HG03565 (cell line): ENCODE data around the gene CD47.

ENCODE experiments used
- ATAC-seq: cut with Tn5 transposase; IDR thresholded peaks from one replicate; pipeline ENCODE4 v1.9.1; 2021; ENCODE audit warnings: mild to moderate bottlenecking, moderate library complexity; ENCODE audit not compliant: unreplicated experiment

CD47 gene

DNA sequence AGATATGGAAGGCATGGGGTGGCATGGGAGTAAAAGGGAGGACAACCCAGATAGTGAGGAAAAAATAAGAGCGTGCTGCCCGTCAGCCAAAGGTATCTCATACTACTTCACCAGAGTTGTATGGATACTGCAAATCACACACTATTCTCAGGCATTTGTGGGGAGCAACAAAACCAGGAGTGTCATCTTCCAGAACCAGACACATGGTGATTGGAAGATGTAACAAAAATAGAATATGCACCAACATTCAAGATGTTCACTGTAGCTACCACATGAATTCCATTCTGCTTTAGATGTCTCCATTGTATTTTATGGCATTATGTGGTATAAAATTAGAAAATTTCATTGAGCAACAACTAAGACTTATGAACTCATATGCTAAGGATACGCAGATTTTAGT is 34.9 kb downstream of the CD47 start:
- no peak for ATAC-seq

DNA sequence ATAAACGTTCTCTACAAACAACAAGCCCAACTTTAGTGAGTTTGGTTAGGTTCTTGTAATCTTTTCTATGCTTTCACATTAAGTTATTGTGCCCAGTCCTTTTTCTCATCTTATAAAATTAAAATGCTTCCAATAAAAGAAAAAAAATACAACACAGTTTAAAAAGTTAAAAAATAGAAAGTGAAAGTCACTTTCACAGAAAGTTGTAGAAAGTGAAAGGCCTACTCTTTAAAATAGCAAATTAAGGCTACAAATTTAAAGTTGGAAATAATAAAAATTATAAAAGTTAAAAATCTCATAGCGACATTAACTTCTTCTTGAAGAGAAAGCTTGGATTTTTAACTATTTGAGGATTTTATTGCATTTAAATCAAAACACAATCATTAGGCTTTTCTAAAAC is 35.9 kb downstream of the CD47 start:
- no peak for ATAC-seq

GRCh38 chr3:108053483-108053882 is 37.3 kb downstream of the CD47 start:
- no peak for ATAC-seq

- no peak for ATAC-seq
Observed at GRCh38 chr3:108053067-108053466, 37.8 kb downstream of the CD47 start.

GRCh38 chr3:108051005-108051404 is 39.8 kb downstream of the CD47 start:
- no peak for ATAC-seq

- ATAC-seq = no peak
Observed at GRCh38 chr3:108047987-108048386, 42.8 kb downstream of the CD47 start.

DNA sequence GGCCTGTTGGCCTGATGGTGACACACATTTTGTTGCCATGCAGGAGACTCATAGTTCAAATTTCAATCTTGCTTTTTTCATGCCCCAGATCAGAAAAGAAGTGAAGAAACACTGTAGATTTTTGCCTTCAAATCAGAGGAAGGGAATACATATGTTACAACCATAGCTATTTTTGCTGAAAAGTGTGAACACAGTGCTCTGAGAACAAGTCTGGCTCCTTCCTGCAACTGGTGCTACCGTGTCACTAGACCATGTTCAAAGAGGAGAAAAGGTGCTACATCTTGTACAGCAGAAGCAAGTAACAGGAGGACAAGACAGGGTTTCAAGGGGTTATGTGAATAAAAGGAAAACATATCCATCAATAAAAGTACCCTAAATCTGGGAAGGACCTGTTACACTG is 44.6 kb downstream of the CD47 start:
- no peak for ATAC-seq

GRCh38 chr3:108044699-108045098 is 46.1 kb downstream of the CD47 start:
- ATAC-seq = no peak

- no peak for ATAC-seq
Observed at GRCh38 chr3:108042300-108042699, 48.5 kb downstream of the CD47 start.

GRCh38 chr3:108041253-108041652 is 49.6 kb downstream of the CD47 start:
- no peak for ATAC-seq

- no peak for ATAC-seq
Observed at GRCh38 chr3:108037770-108038169, 53.1 kb downstream of the CD47 start.

DNA sequence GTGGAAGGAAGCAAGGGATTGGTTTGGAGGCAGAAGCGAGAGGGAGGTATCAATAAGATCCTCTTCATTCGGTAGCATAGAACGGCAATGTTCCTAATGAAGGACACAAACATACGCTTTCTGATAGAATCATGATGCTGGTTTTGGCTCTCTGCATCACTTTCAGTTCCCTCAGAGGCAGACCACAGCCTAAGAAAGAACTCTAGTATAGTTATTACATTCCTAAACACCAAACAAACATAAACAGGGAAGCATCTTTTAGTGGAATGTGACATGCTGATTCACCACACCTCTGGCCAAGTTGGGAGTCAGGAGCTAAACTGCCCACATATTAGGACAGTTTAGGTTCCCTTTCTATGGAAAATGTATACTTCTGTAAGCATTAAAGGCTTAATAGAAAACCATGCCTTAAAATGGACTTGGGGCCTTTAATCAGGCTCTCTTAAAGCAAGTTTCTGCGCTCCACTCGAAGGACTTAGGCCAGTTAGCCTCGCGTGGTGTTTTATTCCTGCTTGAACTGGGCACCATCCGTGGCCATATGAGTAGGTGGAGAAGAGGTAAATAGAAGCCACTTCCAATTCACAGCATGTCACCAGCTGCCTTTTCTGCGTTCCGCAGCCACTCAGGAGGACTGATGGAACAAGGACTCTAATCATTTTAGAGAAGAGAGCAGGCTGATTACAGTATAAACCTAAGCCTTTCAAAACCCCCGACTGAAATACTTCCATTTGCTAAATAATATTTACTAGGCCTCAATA is 53.7 kb downstream of the CD47 start:
- ATAC-seq = peak; percentile 69

GRCh38 chr3:108036401-108036800 is 54.4 kb downstream of the CD47 start:
- no peak for ATAC-seq

DNA sequence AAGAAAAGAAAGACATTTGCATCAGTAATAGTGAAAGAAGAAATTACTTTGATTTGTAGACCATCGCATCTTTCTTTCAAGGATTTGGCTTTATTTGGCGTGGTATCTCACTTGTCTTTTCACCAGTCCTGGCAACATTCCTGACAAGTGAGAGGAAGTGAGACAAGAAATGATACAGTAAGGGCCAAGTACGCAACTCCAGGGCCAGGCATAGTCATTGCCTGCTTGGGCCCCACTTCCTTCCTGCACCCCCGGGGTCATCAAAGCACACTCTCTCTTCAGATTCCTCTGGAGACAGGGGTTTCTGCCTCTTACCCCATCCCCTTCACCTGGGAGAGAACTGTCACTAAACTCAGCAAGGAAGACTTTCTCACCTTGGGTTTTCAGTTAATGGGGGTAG is 55.1 kb downstream of the CD47 start:
- ATAC-seq = no peak

- no peak for ATAC-seq
Observed at GRCh38 chr3:108031895-108032294, 58.9 kb downstream of the CD47 start.

DNA sequence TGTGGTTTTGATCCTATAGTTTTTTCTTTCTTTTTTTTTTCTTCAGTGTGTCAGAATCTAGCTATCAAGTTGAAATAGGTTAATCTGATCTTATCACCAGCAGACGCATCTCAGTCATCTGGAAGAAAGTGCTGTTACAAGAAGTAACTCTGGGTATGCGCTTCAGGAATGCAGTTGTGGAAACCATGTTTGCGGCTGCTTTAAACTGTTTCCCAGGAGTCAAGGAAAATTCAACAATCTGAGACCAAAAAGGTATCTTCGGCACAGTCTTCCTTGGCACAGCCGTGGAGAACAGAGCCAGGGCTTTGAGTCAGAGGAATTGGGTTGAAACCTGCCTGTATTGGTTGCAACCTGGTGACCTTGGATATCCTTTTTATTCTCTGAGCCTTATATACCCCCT is 59.9 kb downstream of the CD47 start:
- ATAC-seq = no peak

DNA sequence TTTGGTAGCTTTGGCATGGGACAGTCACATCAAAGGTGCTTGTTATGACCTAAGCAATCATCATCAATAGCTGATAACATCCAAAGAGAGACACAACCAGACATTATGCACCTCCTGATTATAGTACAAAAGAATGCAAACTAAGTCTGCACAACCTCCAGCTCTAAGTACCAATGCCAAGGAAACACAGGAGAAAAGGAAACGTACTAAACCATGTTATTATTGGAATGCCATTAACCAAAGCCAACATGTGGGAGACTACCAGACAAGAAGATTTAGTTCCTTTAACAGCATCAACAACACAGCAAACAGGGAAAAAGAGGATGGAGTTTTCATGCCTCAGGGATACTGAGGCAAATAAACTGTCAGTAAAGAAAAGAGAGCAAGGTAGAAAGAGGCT is 61.4 kb downstream of the CD47 start:
- ATAC-seq = no peak

- ATAC-seq = no peak
Observed at GRCh38 chr3:108028896-108029295, 61.9 kb downstream of the CD47 start.

GRCh38 chr3:108025177-108025576 is 65.7 kb downstream of the CD47 start:
- no peak for ATAC-seq

DNA sequence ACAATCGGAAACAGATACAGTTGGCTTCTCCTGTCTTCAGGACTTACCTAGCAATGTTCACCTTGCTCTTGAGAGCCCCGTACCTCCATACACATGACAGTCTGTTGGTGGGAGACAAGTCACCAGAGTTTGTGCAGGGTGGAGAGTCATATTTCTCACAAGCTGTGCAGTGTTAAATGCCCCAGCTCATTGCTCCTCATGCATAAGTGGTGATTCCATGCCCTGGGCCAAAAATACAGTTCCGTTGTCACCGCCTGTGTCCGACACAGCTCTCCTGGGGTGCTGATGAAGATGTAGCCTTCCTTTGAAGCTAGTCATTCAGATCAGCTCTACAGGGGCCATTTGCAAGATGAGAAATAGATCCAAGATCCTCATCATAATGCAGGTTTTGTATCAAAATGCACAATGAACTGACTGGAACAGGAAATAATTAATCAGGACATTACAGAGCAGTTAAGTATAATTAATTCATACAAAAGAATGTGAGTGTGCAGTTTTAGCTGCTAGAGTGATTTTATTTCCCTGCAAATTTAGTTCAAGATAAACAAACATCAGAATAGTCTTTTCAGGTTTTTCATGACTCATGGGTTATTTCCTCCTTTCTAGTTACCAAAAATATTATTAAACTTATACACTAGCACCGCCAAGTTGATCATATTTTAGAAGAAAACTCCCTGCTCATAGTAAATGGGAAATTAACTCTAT is 66.5 kb downstream of the CD47 start:
- no peak for ATAC-seq

DNA sequence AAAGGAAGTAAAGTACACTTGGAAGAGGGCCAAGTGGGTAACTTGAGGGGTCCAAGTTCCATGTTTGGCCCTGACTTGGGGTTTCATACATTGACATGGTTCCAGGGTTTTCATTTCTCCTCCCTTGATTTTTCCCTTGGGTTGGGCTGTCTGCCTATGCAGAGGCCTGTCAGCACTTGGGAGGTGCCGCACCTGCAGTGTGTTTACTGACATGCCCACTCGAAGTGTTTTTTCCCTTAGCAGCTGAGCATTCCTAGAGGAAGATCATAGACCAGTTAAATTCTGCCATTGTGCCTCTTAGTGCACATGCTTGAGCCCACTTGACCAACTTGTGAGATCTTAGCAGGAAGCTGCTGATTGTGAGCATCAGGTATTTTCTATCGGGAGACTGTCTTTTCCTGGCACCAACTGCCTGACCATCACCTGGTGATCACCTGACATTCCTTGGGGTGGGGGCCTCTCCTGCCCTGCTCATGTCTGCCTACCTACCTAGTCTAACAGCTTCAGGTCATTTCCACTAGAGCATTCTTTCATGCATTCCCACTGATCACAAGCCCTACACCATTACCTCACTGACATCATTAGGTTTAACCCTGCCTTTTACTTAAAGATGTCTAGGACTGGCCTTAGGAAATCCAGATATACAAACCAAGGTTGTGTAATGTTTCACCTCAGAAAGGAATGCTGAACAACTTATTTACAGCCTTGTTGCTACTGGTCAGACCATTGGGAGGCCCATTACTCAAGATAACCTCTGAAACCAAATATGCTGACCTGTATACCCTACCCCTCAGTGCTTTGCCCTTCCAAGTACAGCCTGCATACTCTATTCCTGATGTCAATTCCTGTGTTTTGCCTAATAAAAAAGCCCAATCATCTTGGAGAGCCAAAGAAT is 68.3 kb downstream of the CD47 start:
- ATAC-seq = no peak

- no peak for ATAC-seq
Observed at GRCh38 chr3:108021533-108021932, 69.3 kb downstream of the CD47 start.
